ENCODE data around the gene CLCN7.

Gene CLCN7

GRCh38 chr16:1520461-1520860 lies 45.6 kb upstream of the CLCN7 start:
- Histone ChIP-seq H2BK15ac (ENCODE audit: low read depth, poor library complexity, severe bottlenecking) (no peak overlapping the region), H3K9me3 (ENCODE audit: control insufficient read depth, low read length) (no peaks in the 10 kb centered on the region), H3K4me3 (ENCODE audit: insufficient read depth in 1 of 2, low read depth in 1 of 2, low read length in 2 of 2) (no peak overlapping the region), H3K36me3 (ENCODE audit: control insufficient read depth in 1 of 2, insufficient read depth in 2 of 2, low read depth in 1 of 2, low read length in 2 of 2) (peaks cover 43 to 57% of the 10 kb centered on the region in 2 experiments), H3K27ac (ENCODE audit: low read length, poor library complexity, severe bottlenecking) (no peak overlapping the region), H2BK12ac (ENCODE audit: low read length in 2 of 2) (no peak overlapping the region), H3K27me3 (ENCODE audit: control insufficient read depth in 1 of 2, insufficient read depth in 1 of 2, low read length in 2 of 2) (no peaks in the 10 kb centered on the region), H2AFZ (ENCODE audit: low read depth, low read length) (no peak overlapping the region), H3K4ac (ENCODE audit: low read depth in 1 of 2, low read length in 2 of 2) (no peak overlapping the region), H3K23ac (ENCODE audit: low read length in 2 of 2) (no peak overlapping the region), H3K79me1 (replicated peaks; ENCODE audit: low read length, poor library complexity, severe bottlenecking) (no peaks in the 10 kb centered on the region), H3K4me2 (ENCODE audit: low read length, poor library complexity, severe bottlenecking) (no peak overlapping the region), H3K18ac (ENCODE audit: low read depth in 1 of 2, low read length in 2 of 2) (no peak overlapping the region), H3K9ac (ENCODE audit: low read length) (no peak overlapping the region), H2BK120ac (ENCODE audit: low read depth, low read length) (no peak overlapping the region), H2BK5ac (ENCODE audit: low read depth, low read length, poor library complexity, severe bottlenecking) (no peak overlapping the region), H4K8ac (ENCODE audit: low read length) (no peak overlapping the region), H2AK5ac (ENCODE audit: low read length, severe bottlenecking) (no peak overlapping the region), H4K91ac (ENCODE audit: low read length) (no peak overlapping the region), H3K14ac (ENCODE audit: low read length in 2 of 2) (no peak overlapping the region), H3K4me1 (ENCODE audit: control insufficient read depth, insufficient read depth, low read depth, low read length) (no peaks in the 10 kb centered on the region)
- DNase-seq: no peak
- 98% methylated on average over 19 of the region's 19 CpGs for WGBS

- Histone ChIP-seq H3K36me3 (ENCODE audit: control insufficient read depth in 1 of 2, insufficient read depth in 2 of 2, low read depth in 1 of 2, low read length in 2 of 2) (peaks cover 43 to 53% of the 10 kb centered on the region in 2 experiments), H2BK120ac (ENCODE audit: low read depth, low read length) (no peak overlapping the region), H3K4me1 (ENCODE audit: control insufficient read depth, insufficient read depth, low read depth, low read length) (no peaks in the 10 kb centered on the region), H2BK15ac (ENCODE audit: low read depth, poor library complexity, severe bottlenecking) (no peak overlapping the region), H3K79me1 (replicated peaks; ENCODE audit: low read length, poor library complexity, severe bottlenecking) (no peaks in the 10 kb centered on the region), H2BK5ac (ENCODE audit: low read depth, low read length, poor library complexity, severe bottlenecking) (no peak overlapping the region), H3K4me3 (ENCODE audit: insufficient read depth in 1 of 2, low read depth in 1 of 2, low read length in 2 of 2) (no peak overlapping the region), H3K4me2 (ENCODE audit: low read length, poor library complexity, severe bottlenecking) (no peak overlapping the region), H3K9me3 (ENCODE audit: control insufficient read depth, low read length) (peaks cover 3% of the 10 kb centered on the region), H3K14ac (ENCODE audit: low read length in 2 of 2) (no peak overlapping the region), H3K27ac (ENCODE audit: low read length, poor library complexity, severe bottlenecking) (no peak overlapping the region), H3K4ac (ENCODE audit: low read depth in 1 of 2, low read length in 2 of 2) (no peak overlapping the region), H2AFZ (ENCODE audit: low read depth, low read length) (no peak overlapping the region), H4K91ac (ENCODE audit: low read length) (no peak overlapping the region), H3K18ac (ENCODE audit: low read depth in 1 of 2, low read length in 2 of 2) (no peak overlapping the region), H3K27me3 (ENCODE audit: control insufficient read depth in 1 of 2, insufficient read depth in 1 of 2, low read length in 2 of 2) (no peaks in the 10 kb centered on the region), H3K23ac (ENCODE audit: low read length in 2 of 2) (no peak overlapping the region), H2BK12ac (ENCODE audit: low read length in 2 of 2) (no peak overlapping the region), H4K8ac (ENCODE audit: low read length) (no peak overlapping the region), H2AK5ac (ENCODE audit: low read length, severe bottlenecking) (no peak overlapping the region), H3K9ac (ENCODE audit: low read length) (no peak overlapping the region)
- DNase-seq: no peak
- WGBS: 94% methylated on average over 17 of the region's 17 CpGs
Observed at GRCh38 chr16:1519831-1520230, 45.0 kb upstream of the CLCN7 start.

GRCh38 chr16:1518626-1519135 lies 43.9 kb upstream of the CLCN7 start:
- H3K18ac ChIP-seq (ENCODE audit: low read depth in 1 of 2, low read length in 2 of 2): no peak overlapping the region
- H3K9me3 ChIP-seq (ENCODE audit: control insufficient read depth, low read length): peaks cover 9% of the 10 kb centered on the region
- H4K91ac ChIP-seq (ENCODE audit: low read length): no peak overlapping the region
- H2BK5ac ChIP-seq (ENCODE audit: low read depth, low read length, poor library complexity, severe bottlenecking): no peak overlapping the region
- no peak overlapping the region for H3K9ac ChIP-seq (ENCODE audit: low read length)
- H2BK12ac ChIP-seq (ENCODE audit: low read length in 2 of 2): no peak overlapping the region
- H3K4me2 ChIP-seq (ENCODE audit: low read length, poor library complexity, severe bottlenecking): no peak overlapping the region
- 96% methylated on average over 16 of the region's 16 CpGs for WGBS
- no peaks in the 10 kb centered on the region for H3K4me1 ChIP-seq (ENCODE audit: control insufficient read depth, insufficient read depth, low read depth, low read length)
- no peak overlapping the region for H2AFZ ChIP-seq (ENCODE audit: low read depth, low read length)
- H3K36me3 ChIP-seq (ENCODE audit: control insufficient read depth in 1 of 2, insufficient read depth in 2 of 2, low read depth in 1 of 2, low read length in 2 of 2): peaks cover 43 to 47% of the 10 kb centered on the region in 2 experiments
- no peak for DNase-seq
- H2BK120ac ChIP-seq (ENCODE audit: low read depth, low read length): no peak overlapping the region
- H3K27ac ChIP-seq (ENCODE audit: low read length, poor library complexity, severe bottlenecking): no peak overlapping the region
- H3K27me3 ChIP-seq (ENCODE audit: control insufficient read depth in 1 of 2, insufficient read depth in 1 of 2, low read length in 2 of 2): no peaks in the 10 kb centered on the region
- H3K4ac ChIP-seq (ENCODE audit: low read depth in 1 of 2, low read length in 2 of 2): no peak overlapping the region
- H3K4me3 ChIP-seq (ENCODE audit: insufficient read depth in 1 of 2, low read depth in 1 of 2, low read length in 2 of 2): no peak overlapping the region
- no peak overlapping the region for H2AK5ac ChIP-seq (ENCODE audit: low read length, severe bottlenecking)
- H3K79me1 ChIP-seq (replicated peaks; ENCODE audit: low read length, poor library complexity, severe bottlenecking): no peaks in the 10 kb centered on the region
- H2BK15ac ChIP-seq (ENCODE audit: low read depth, poor library complexity, severe bottlenecking): no peak overlapping the region
- no peak overlapping the region for H3K14ac ChIP-seq (ENCODE audit: low read length in 2 of 2)
- no peak overlapping the region for H4K8ac ChIP-seq (ENCODE audit: low read length)
- no peak overlapping the region for H3K23ac ChIP-seq (ENCODE audit: low read length in 2 of 2)

GRCh38 chr16:1514507-1514906 lies 39.7 kb upstream of the CLCN7 start:
- no peak overlapping the region for H2BK12ac ChIP-seq (ENCODE audit: low read length in 2 of 2)
- no peaks in the 10 kb centered on the region for H3K79me1 ChIP-seq (replicated peaks; ENCODE audit: low read length, poor library complexity, severe bottlenecking)
- no peak overlapping the region for H2BK120ac ChIP-seq (ENCODE audit: low read depth, low read length)
- H3K4me2 ChIP-seq (ENCODE audit: low read length, poor library complexity, severe bottlenecking): no peak overlapping the region
- H3K36me3 ChIP-seq (ENCODE audit: control insufficient read depth in 1 of 2, insufficient read depth in 2 of 2, low read depth in 1 of 2, low read length in 2 of 2): peaks cover 35 to 59% of the 10 kb centered on the region in 2 experiments
- H3K4ac ChIP-seq (ENCODE audit: low read depth in 1 of 2, low read length in 2 of 2): no peak overlapping the region
- no peak overlapping the region for H4K8ac ChIP-seq (ENCODE audit: low read length)
- no peak overlapping the region for H2AK5ac ChIP-seq (ENCODE audit: low read length, severe bottlenecking)
- no peak overlapping the region for H3K4me3 ChIP-seq (ENCODE audit: insufficient read depth in 1 of 2, low read depth in 1 of 2, low read length in 2 of 2)
- no peak overlapping the region for H2BK15ac ChIP-seq (ENCODE audit: low read depth, poor library complexity, severe bottlenecking)
- no peak overlapping the region for H3K14ac ChIP-seq (ENCODE audit: low read length in 2 of 2)
- no peak overlapping the region for H3K27ac ChIP-seq (ENCODE audit: low read length, poor library complexity, severe bottlenecking)
- no peaks in the 10 kb centered on the region for H3K4me1 ChIP-seq (ENCODE audit: control insufficient read depth, insufficient read depth, low read depth, low read length)
- no peak overlapping the region for H3K9ac ChIP-seq (ENCODE audit: low read length)
- DNase-seq: no peak
- H3K18ac ChIP-seq (ENCODE audit: low read depth in 1 of 2, low read length in 2 of 2): no peak overlapping the region
- no peak overlapping the region for H4K91ac ChIP-seq (ENCODE audit: low read length)
- no peaks in the 10 kb centered on the region for H3K27me3 ChIP-seq (ENCODE audit: control insufficient read depth in 1 of 2, insufficient read depth in 1 of 2, low read length in 2 of 2)
- peaks cover 9% of the 10 kb centered on the region for H3K9me3 ChIP-seq (ENCODE audit: control insufficient read depth, low read length)
- H2AFZ ChIP-seq (ENCODE audit: low read depth, low read length): no peak overlapping the region
- WGBS: 100% methylated on average over 2 of the region's 3 CpGs
- no peak overlapping the region for H2BK5ac ChIP-seq (ENCODE audit: low read depth, low read length, poor library complexity, severe bottlenecking)
- H3K23ac ChIP-seq (ENCODE audit: low read length in 2 of 2): no peak overlapping the region
